ENCODE measurements around the gene RHOA.
"Not testable (repeated sequence)": the region's sequence is repeated elsewhere in the genome, so short reads cannot be mapped to it uniquely, and the experiment has no call there.

Gene RHOA

GRCh38 chr3:49417516-49418120 lies 5.8 kb upstream of the RHOA start:
- Mint-ChIP-seq H3K9me3 (no peaks in the 10 kb centered on the region), H3K4me3 (no peak overlapping the region), H3K36me3 (ENCODE audit: low read depth) (peaks cover 40% of the 10 kb centered on the region), H3K4me1 (ENCODE audit: low read depth) (peaks cover 54% of the 10 kb centered on the region), H3K27me3 (ENCODE audit: low read depth) (no peaks in the 10 kb centered on the region), H3K27ac (peak overlapping the region; percentile 36)

- H3K4me3 Mint-ChIP-seq: peak overlapping the region; percentile 76
- no peaks in the 10 kb centered on the region for H3K9me3 Mint-ChIP-seq
- H3K27ac Mint-ChIP-seq: peak overlapping the region; percentile 93
- H3K4me1 Mint-ChIP-seq (ENCODE audit: low read depth): peaks cover 57% of the 10 kb centered on the region
- peaks cover 41% of the 10 kb centered on the region for H3K36me3 Mint-ChIP-seq (ENCODE audit: low read depth)
- no peaks in the 10 kb centered on the region for H3K27me3 Mint-ChIP-seq (ENCODE audit: low read depth)
Observed at GRCh38 chr3:49416867-49417266, 5.1 kb upstream of the RHOA start.

GRCh38 chr3:49415931-49416601 lies 4.3 kb upstream of the RHOA start:
- Mint-ChIP-seq H3K36me3 (ENCODE audit: low read depth) (peaks cover 40% of the 10 kb centered on the region), H3K4me1 (ENCODE audit: low read depth) (peaks cover 57% of the 10 kb centered on the region), H3K4me3 (peak overlapping the region; percentile 76), H3K27ac (peak overlapping the region; percentile 93), H3K27me3 (ENCODE audit: low read depth) (no peaks in the 10 kb centered on the region), H3K9me3 (no peaks in the 10 kb centered on the region)

- H3K36me3 Mint-ChIP-seq (ENCODE audit: low read depth): peaks cover 35% of the 10 kb centered on the region
- peak overlapping the region; percentile 93 for H3K27ac Mint-ChIP-seq
- H3K4me3 Mint-ChIP-seq: peak overlapping the region; percentile 18
- no peaks in the 10 kb centered on the region for H3K9me3 Mint-ChIP-seq
- no peaks in the 10 kb centered on the region for H3K27me3 Mint-ChIP-seq (ENCODE audit: low read depth)
- peaks cover 59% of the 10 kb centered on the region for H3K4me1 Mint-ChIP-seq (ENCODE audit: low read depth)
Observed at GRCh38 chr3:49414753-49415152, 3.0 kb upstream of the RHOA start.

- Mint-ChIP-seq H3K27me3 (ENCODE audit: low read depth) (no peaks in the 10 kb centered on the region), H3K9me3 (no peaks in the 10 kb centered on the region), H3K4me1 (ENCODE audit: low read depth) (peaks cover 60% of the 10 kb centered on the region), H3K27ac (peak overlapping the region; percentile 95), H3K4me3 (peak overlapping the region; percentile 91), H3K36me3 (ENCODE audit: low read depth) (peaks cover 34% of the 10 kb centered on the region)
Observed at GRCh38 chr3:49413338-49413734, 1.6 kb upstream of the RHOA start.

GRCh38 chr3:49412632-49413337 lies 1.0 kb upstream of the RHOA start:
- no peaks in the 10 kb centered on the region for H3K9me3 Mint-ChIP-seq
- H3K4me1 Mint-ChIP-seq (ENCODE audit: low read depth): peaks cover 58% of the 10 kb centered on the region
- H3K27ac Mint-ChIP-seq: peak overlapping the region; percentile 95
- peak overlapping the region; percentile 91 for H3K4me3 Mint-ChIP-seq
- H3K36me3 Mint-ChIP-seq (ENCODE audit: low read depth): peaks cover 31% of the 10 kb centered on the region
- H3K27me3 Mint-ChIP-seq (ENCODE audit: low read depth): no peaks in the 10 kb centered on the region

GRCh38 chr3:49411535-49411967 lies 225 bp downstream of the RHOA start:
- Mint-ChIP-seq H3K27me3 (ENCODE audit: low read depth) (no peaks in the 10 kb centered on the region), H3K9me3 (no peaks in the 10 kb centered on the region), H3K4me3 (peak overlapping the region; percentile 92), H3K36me3 (ENCODE audit: low read depth) (peaks cover 26% of the 10 kb centered on the region), H3K4me1 (ENCODE audit: low read depth) (peaks cover 58% of the 10 kb centered on the region), H3K27ac (peak overlapping the region; percentile 87)

- H3K4me3 Mint-ChIP-seq: peak overlapping the region; percentile 92
- peaks cover 23% of the 10 kb centered on the region for H3K36me3 Mint-ChIP-seq (ENCODE audit: low read depth)
- no peaks in the 10 kb centered on the region for H3K9me3 Mint-ChIP-seq
- no peaks in the 10 kb centered on the region for H3K27me3 Mint-ChIP-seq (ENCODE audit: low read depth)
- peaks cover 57% of the 10 kb centered on the region for H3K4me1 Mint-ChIP-seq (ENCODE audit: low read depth)
- H3K27ac Mint-ChIP-seq: peak overlapping the region; percentile 91
Observed at GRCh38 chr3:49410846-49411534, 786 bp downstream of the RHOA start.

GRCh38 chr3:49410066-49410845 lies 1.5 kb downstream of the RHOA start:
- H3K4me1 Mint-ChIP-seq (ENCODE audit: low read depth): peaks cover 55% of the 10 kb centered on the region
- no peaks in the 10 kb centered on the region for H3K9me3 Mint-ChIP-seq
- peaks cover 24% of the 10 kb centered on the region for H3K36me3 Mint-ChIP-seq (ENCODE audit: low read depth)
- H3K27ac Mint-ChIP-seq: peak overlapping the region; percentile 91
- peak overlapping the region; percentile 92 for H3K4me3 Mint-ChIP-seq
- no peaks in the 10 kb centered on the region for H3K27me3 Mint-ChIP-seq (ENCODE audit: low read depth)

- Mint-ChIP-seq H3K4me1 (ENCODE audit: low read depth) (peaks cover 32% of the 10 kb centered on the region), H3K36me3 (ENCODE audit: low read depth) (peaks cover 15% of the 10 kb centered on the region), H3K27ac (no peak overlapping the region), H3K9me3 (no peaks in the 10 kb centered on the region), H3K4me3 (no peak overlapping the region), H3K27me3 (ENCODE audit: low read depth) (no peaks in the 10 kb centered on the region)
Observed at GRCh38 chr3:49406571-49407565, 4.9 kb downstream of the RHOA start.

- peaks cover 39% of the 10 kb centered on the region for H3K4me1 Mint-ChIP-seq (ENCODE audit: low read depth)
- H3K27me3 Mint-ChIP-seq (ENCODE audit: low read depth); H3K27ac Mint-ChIP-seq; H3K9me3 Mint-ChIP-seq; H3K4me3 Mint-ChIP-seq: not testable (repeated sequence)
- peaks cover 18% of the 10 kb centered on the region for H3K36me3 Mint-ChIP-seq (ENCODE audit: low read depth)
Observed at GRCh38 chr3:49405570-49405969, 6.2 kb downstream of the RHOA start.

- Mint-ChIP-seq H3K36me3 (ENCODE audit: low read depth) (peaks cover 12% of the 10 kb centered on the region), H3K27me3 (ENCODE audit: low read depth) (no peaks in the 10 kb centered on the region), H3K27ac (no peak overlapping the region), H3K4me1 (ENCODE audit: low read depth) (peaks cover 34% of the 10 kb centered on the region), H3K4me3 (no peak overlapping the region), H3K9me3 (no peaks in the 10 kb centered on the region)
Observed at GRCh38 chr3:49403891-49404290, 7.9 kb downstream of the RHOA start.

- Mint-ChIP-seq H3K4me1 (ENCODE audit: low read depth) (peaks cover 33% of the 10 kb centered on the region), H3K27ac (no peak overlapping the region), H3K27me3 (ENCODE audit: low read depth) (no peaks in the 10 kb centered on the region), H3K36me3 (ENCODE audit: low read depth) (peaks cover 15% of the 10 kb centered on the region), H3K9me3 (no peaks in the 10 kb centered on the region), H3K4me3 (no peak overlapping the region)
Observed at GRCh38 chr3:49401766-49402165, 10.0 kb downstream of the RHOA start.

Data from T-helper 1 cell treated with Interleukin-12 subunit alpha and Interleukin-12 subunit beta and Interleukin-4 antibody, amounts not matched to agents 30 μg/mL and 1 μg/mL, for 36 hours (primary cell).